CD8-positive, alpha-beta memory T cell (primary cell): Measurements from ENCODE around the gene AGPAT4. TPM values are rescaled to one million over a fixed set of nuclear protein-coding genes. Genes with fewer than 3 reads are reported as not detected.

Experiments
- CTCF ChIA-PET: fragments of 350-600 bp; sonication (Branson Sonifier 250); formaldehyde crosslinking; loops from one replicate; lab custom pipeline; 2021; ENCODE audit warnings: antibody characterized with exemption; lab: Charles Lee
- POLR2A ChIA-PET: fragments of 350-600 bp; sonication (Branson Sonifier 250); formaldehyde crosslinking; loops from one replicate; lab custom pipeline; 2021; ENCODE audit warnings: antibody characterized with exemption; lab: Charles Lee
- DNase-seq, 5 donors: peaks; one replicate each; pipeline versions ENCODE4 v3.0.0 to v3.0.0-alpha.2; 2020 to 2022; ENCODE audit warnings: mixed read lengths in 1 of 5
- H3K27ac ChIP-seq: one replicate; pipeline ENCODE4 v1.7.0; 2013; ENCODE audit warnings: low read depth, mild to moderate bottlenecking, low read length, moderate library complexity
- H3K27me3 ChIP-seq: 2 replicates; pipeline ENCODE4 v1.7.0; 2013; ENCODE audit warnings: low read length, mild to moderate bottlenecking; ENCODE audit not compliant: insufficient read depth, poor library complexity, severe bottlenecking
- H3K36me3 ChIP-seq: 2 replicates; pipeline ENCODE4 v1.7.0; 2013; ENCODE audit warnings: mild to moderate bottlenecking, low read length, moderate library complexity; ENCODE audit not compliant: insufficient read depth
- H3K4me1 ChIP-seq: 2 replicates; pipeline ENCODE4 v1.7.0; 2013; ENCODE audit warnings: mild to moderate bottlenecking, low read length, moderate library complexity; ENCODE audit not compliant: insufficient read depth
- H3K4me3 ChIP-seq: 2 replicates; pipeline ENCODE4 v1.7.0; 2013; ENCODE audit warnings: mild to moderate bottlenecking, low read length
- H3K9me3 ChIP-seq: 2 replicates; pipeline ENCODE4 v1.7.0; 2013; ENCODE audit warnings: mild to moderate bottlenecking, low read length
- H3K27ac Mint-ChIP-seq, 8 donors: one replicate each; pipeline ENCODE4 v1.8.0; 2020 to 2021; ENCODE audit warnings: mixed read lengths in 8 of 8, mild to moderate bottlenecking in 6 of 8, inconsistent platforms in 3 of 8, moderate library complexity in 3 of 8
- H3K27me3 Mint-ChIP-seq, 2 donors: one replicate each; pipeline ENCODE4 v1.8.0; 2020 to 2021; ENCODE audit warnings: mixed read lengths in 2 of 2, mild to moderate bottlenecking in 1 of 2, moderate library complexity in 1 of 2
- H3K36me3 Mint-ChIP-seq, 3 donors: one replicate each; pipeline ENCODE4 v1.8.0; 2020 to 2021; ENCODE audit warnings: mixed read lengths in 3 of 3, inconsistent platforms in 1 of 3, mild to moderate bottlenecking in 1 of 3
- H3K4me1 Mint-ChIP-seq, 3 donors: one replicate each; pipeline ENCODE4 v1.8.0; 2020 to 2021; ENCODE audit warnings: mixed read lengths in 3 of 3, inconsistent platforms in 1 of 3, mild to moderate bottlenecking in 1 of 3
- H3K4me3 Mint-ChIP-seq, 7 donors: one replicate each; pipeline ENCODE4 v1.8.0; 2020 to 2021; ENCODE audit warnings: mixed read lengths in 7 of 7, mild to moderate bottlenecking in 6 of 7, moderate library complexity in 4 of 7, inconsistent platforms in 2 of 7
- H3K9me3 Mint-ChIP-seq, 5 donors: one replicate each; pipeline ENCODE4 v1.8.0; 2020 to 2022; ENCODE audit warnings: mixed read lengths in 5 of 5, mild to moderate bottlenecking in 3 of 5, moderate library complexity in 2 of 5, inconsistent platforms in 1 of 5
- polyA plus RNA-seq: library from polyadenylated mRNA; unstranded; fragments of 300-500 nt; fragmentation: Illumina TruSeq; gene quantifications from one replicate; pipeline ENCODE4 v1.2.3, GENCODE V29; 2021
- total RNA-seq, 2 experiments: library from RNA; stranded (reverse); gene quantifications; one replicate each; pipeline ENCODE4 v1.2.3, GENCODE V29; 2021

The AGPAT4 gene
- total and polyA plus RNA-seq, 3 experiments from 2014 or later: 2.2 to 5.9 (median 2.8) TPM

DNA sequence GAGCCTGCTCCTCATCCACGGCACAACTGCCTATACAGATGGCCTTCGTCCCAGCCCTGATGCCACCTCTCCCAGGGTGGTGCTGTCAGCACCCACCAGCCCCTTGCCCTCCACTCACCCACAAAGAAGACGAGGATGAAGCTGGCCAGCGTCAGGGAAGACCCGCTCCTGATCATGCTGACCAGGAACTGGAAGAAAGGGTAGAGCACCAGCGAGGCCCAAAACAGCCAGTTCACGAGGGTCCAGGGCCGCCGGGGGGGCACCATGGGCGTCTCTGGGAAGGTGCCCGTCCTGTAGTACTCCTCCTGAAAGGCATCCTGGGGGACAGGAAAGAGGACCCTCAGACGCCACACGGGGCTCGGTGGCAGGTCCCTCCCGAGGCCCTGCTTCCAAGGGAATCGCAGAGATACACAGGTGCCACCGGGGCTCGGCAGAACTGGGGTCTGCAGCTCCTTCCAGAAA lies 134.5 kb downstream of the AGPAT4 start:
- Mint-ChIP-seq H3K4me1 (no peaks in the 10 kb centered on the region), H3K27ac (peak overlapping the region in 1 of 8 donors; percentile 73), H3K4me3 (no peak overlapping the region), H3K36me3 (peaks cover 5 to 15% (median 12%) of the 10 kb centered on the region in 3 donors), H3K9me3 (no peaks in the 10 kb centered on the region), H3K27me3 (peaks cover 0 to 2% of the 10 kb centered on the region in 2 donors)
- H3K27ac ChIP-seq: no peak overlapping the region
- H3K9me3 ChIP-seq: no peaks in the 10 kb centered on the region
- POLR2A ChIA-PET: no interaction called here
- H3K4me3 ChIP-seq: no peak overlapping the region
- no peaks in the 10 kb centered on the region for H3K4me1 ChIP-seq
- H3K27me3 ChIP-seq: no peaks in the 10 kb centered on the region
- H3K36me3 ChIP-seq: no peaks in the 10 kb centered on the region
- CTCF ChIA-PET: no interaction called here
- no peak for DNase-seq

DNA sequence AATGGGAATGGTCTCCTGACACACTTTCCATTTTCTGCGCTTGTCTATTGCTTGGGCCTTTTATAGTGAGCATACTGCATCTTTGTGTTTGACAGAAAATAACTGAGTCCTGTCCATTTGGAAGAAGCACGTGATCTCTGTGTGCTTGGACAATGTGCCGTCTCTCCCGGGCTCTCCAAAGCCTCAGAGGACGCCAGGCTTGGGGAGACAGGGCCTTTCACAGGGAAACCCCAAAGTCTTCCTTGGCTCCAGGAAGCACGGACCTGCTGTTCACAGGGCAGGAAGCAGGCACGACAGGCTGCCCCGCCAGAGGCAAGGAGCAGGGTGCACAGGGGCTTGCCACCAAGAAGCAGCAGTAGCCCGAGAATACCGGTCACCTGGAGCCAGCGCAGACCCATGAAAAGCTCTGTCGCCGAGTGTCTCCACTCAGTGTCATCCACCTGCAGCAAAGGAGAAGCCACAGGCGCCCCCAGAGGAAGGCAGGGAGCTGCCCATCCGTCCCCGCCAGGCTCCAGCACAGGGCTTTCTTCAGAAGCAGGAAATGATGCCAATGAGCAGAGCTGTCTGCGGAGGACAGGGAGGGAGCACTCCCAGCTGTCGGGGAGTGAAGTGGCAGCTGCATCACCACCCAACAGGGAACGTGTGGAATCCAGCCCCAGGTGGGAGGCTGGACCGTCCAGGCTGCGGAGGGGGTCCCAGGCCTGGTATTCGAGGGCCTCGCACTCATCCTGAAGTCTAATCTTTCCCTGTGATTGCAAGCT lies 135.1 kb downstream of the AGPAT4 start:
- no peaks in the 10 kb centered on the region for H3K9me3 ChIP-seq
- H3K4me3 ChIP-seq: no peak overlapping the region
- DNase-seq: no peak
- CTCF ChIA-PET: no interaction called here
- Mint-ChIP-seq H3K4me1 (no peaks in the 10 kb centered on the region), H3K27ac (peak overlapping the region in 1 of 8 donors; percentile 73), H3K36me3 (peaks cover 5 to 14% (median 12%) of the 10 kb centered on the region in 3 donors), H3K27me3 (peaks cover 0 to 2% of the 10 kb centered on the region in 2 donors), H3K4me3 (no peak overlapping the region), H3K9me3 (no peaks in the 10 kb centered on the region)
- H3K27ac ChIP-seq: no peak overlapping the region
- no peaks in the 10 kb centered on the region for H3K27me3 ChIP-seq
- POLR2A ChIA-PET: no interaction called here
- no peaks in the 10 kb centered on the region for H3K4me1 ChIP-seq
- H3K36me3 ChIP-seq: no peaks in the 10 kb centered on the region

DNA sequence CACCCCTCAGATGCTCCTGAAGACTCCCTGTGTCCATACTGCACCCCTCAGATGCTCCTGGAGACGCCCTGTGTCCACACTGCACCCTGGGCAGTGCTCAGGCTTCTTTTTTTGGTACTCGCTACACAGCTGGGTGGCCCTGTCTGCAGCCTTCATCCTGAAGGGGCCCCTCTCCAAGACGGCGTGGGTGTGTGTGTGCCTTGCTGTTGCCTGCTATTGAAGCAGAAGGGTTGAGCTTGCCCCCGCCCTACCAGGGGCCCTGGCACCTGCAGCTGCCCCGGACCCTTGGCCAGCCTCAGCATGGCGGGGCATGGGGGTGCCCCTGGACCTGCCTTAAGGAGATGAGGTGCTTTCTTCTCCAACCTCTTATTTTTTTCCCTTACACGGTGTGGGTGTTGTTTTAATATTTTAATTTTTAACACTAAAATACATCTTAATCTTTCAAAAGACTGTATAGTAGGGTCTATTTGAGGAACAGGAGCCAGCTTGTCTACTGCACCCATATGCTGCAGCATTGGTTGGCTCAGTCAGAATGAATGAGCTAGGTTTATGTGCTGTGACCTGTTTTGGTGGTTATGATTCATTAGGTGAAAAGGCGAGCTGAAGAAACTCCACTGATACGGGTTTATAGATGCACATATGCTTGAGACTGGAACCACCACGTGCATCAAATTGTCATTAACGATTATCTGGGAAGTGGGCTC lies 135.9 kb downstream of the AGPAT4 start:
- H3K27me3 ChIP-seq: no peaks in the 10 kb centered on the region
- no peak overlapping the region for H3K4me3 ChIP-seq
- H3K27ac ChIP-seq: no peak overlapping the region
- H3K36me3 Mint-ChIP-seq: peaks cover 5 to 17% (median 12%) of the 10 kb centered on the region in 3 donors
- H3K4me3 Mint-ChIP-seq: no peak overlapping the region
- CTCF ChIA-PET: no interaction called here
- no peak overlapping the region for H3K27ac Mint-ChIP-seq
- no peaks in the 10 kb centered on the region for H3K9me3 Mint-ChIP-seq
- no peak for DNase-seq
- peaks cover 0 to 2% of the 10 kb centered on the region in 2 donors for H3K27me3 Mint-ChIP-seq
- H3K4me1 Mint-ChIP-seq: no peaks in the 10 kb centered on the region
- no peaks in the 10 kb centered on the region for H3K9me3 ChIP-seq
- POLR2A ChIA-PET: no interaction called here
- H3K36me3 ChIP-seq: no peaks in the 10 kb centered on the region
- H3K4me1 ChIP-seq: no peaks in the 10 kb centered on the region

DNA sequence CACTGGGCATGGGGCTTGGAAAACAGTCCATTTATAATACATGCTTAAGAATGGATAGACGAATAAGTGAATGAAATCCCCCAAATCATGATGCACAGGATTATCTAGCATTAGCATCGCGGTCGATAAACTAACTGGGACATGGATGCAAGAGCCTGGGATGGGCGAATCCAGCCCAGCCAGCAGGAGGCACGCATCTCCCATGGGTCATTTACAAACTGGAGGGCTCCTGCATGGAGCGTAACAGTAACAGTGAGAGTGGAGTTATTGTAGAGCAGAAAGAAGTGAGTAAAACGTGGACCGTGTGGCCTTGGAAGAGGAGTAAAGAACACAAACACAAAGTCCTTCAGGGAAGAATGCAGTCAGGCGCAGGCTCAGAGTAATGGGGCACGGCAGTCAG lies 136.5 kb downstream of the AGPAT4 start:
- CTCF ChIA-PET: no interaction called here
- H3K9me3 Mint-ChIP-seq: no peaks in the 10 kb centered on the region

DNA sequence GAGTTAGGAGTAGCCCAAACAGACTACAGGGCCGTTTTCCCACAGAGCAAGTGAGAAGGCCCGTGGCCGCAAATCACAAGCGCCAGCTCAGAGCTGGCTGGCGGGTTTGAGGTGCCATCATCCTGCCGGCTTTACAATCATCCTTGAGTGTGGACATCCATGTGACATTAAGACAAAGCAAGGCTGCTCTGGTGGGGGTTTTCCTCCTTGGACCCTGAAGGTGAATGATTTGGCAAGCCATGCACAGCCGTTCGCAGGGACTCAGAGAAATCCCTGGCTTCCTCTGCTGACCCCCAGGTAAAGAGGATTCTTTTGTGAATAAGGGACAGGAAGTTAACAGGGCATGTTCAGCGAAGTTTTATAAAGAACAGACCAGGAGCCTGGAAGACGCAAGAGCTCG lies 137.2 kb downstream of the AGPAT4 start:
- Mint-ChIP-seq H3K9me3 (no peaks in the 10 kb centered on the region), H3K27ac (peak overlapping the region in 2 of 8 donors; percentile 85 to 91), H3K27me3 (peaks cover 0 to 2% of the 10 kb centered on the region in 2 donors), H3K4me1 (no peaks in the 10 kb centered on the region), H3K36me3 (peaks cover 0 to 18% (median 7%) of the 10 kb centered on the region in 3 donors), H3K4me3 (no peak overlapping the region)
- no peaks in the 10 kb centered on the region for H3K36me3 ChIP-seq
- H3K27ac ChIP-seq: no peak overlapping the region
- no peaks in the 10 kb centered on the region for H3K4me1 ChIP-seq
- no peak for DNase-seq
- H3K4me3 ChIP-seq: no peak overlapping the region
- H3K9me3 ChIP-seq: no peaks in the 10 kb centered on the region
- ChIA-PET CTCF (no interaction called here), POLR2A (no interaction called here)
- H3K27me3 ChIP-seq: no peaks in the 10 kb centered on the region

More for the DNA sequence above, 136.5 kb downstream of the AGPAT4 start:
- H3K27ac ChIP-seq: no peak overlapping the region
- H3K4me3 Mint-ChIP-seq: no peak overlapping the region
- DNase-seq: no peak
- H3K4me1 Mint-ChIP-seq: no peaks in the 10 kb centered on the region
- H3K27ac Mint-ChIP-seq: no peak overlapping the region
- peaks cover 0 to 2% of the 10 kb centered on the region in 2 donors for H3K27me3 Mint-ChIP-seq
- H3K4me1 ChIP-seq: no peaks in the 10 kb centered on the region
- H3K27me3 ChIP-seq: no peaks in the 10 kb centered on the region
- no peak overlapping the region for H3K4me3 ChIP-seq
- POLR2A ChIA-PET: no interaction called here
- no peaks in the 10 kb centered on the region for H3K36me3 ChIP-seq
- H3K9me3 ChIP-seq: no peaks in the 10 kb centered on the region
- H3K36me3 Mint-ChIP-seq: peaks cover 3 to 17% (median 11%) of the 10 kb centered on the region in 3 donors

DNA sequence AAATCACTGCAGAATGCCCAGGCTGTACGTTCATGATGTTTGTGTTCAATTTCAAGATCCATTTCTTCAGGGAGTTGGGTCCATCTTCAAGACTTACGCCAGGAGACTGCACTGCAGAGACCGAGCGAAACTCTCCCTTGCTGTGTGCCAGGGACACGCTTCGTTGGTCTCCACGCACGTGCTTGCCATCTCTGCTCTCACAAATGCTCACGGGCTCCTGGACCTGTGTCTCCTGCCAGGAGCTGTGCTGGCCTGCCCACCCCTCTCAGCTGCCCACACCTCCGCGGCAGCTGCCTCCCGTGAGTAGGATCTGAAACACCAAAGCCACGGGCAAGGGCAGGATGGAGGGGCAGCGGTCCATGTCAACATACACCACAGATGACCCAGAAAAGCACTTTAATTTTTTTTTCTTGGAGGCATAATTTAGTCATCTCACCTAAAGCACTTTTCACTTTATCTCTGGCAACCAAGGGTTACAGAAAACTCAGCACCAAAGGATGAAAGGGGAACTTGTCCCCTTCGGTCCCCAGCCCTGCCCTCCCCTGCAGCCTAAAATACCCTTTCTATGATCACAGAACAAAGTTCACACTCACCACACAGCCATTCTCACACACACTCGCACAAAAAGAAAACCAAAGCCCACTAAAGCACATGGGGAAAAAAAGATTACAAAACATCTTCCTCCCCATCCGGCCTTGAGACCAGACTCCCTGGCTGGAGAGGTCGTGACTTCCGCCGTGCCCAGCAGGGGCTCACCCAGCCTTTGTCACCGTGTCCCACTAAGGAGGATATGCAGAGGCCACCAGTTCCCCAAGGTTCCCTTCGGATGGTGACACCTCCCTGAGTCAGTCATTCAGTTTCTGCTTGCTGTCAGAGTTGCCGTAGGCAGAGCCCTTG lies 137.9 kb downstream of the AGPAT4 start:
- ChIA-PET CTCF (no interaction called here), POLR2A (no interaction called here)
- Mint-ChIP-seq H3K27ac (peak overlapping the region in 4 of 8 donors; percentile 1 to 91 (median 60)), H3K9me3 (no peaks in the 10 kb centered on the region), H3K36me3 (peaks cover 0 to 20% (median 7%) of the 10 kb centered on the region in 3 donors), H3K4me1 (no peaks in the 10 kb centered on the region), H3K27me3 (peaks cover 0 to 2% of the 10 kb centered on the region in 2 donors), H3K4me3 (no peak overlapping the region)
- no peak overlapping the region for H3K4me3 ChIP-seq
- no peak for DNase-seq
- H3K36me3 ChIP-seq: no peaks in the 10 kb centered on the region
- no peak overlapping the region for H3K27ac ChIP-seq
- H3K27me3 ChIP-seq: no peaks in the 10 kb centered on the region
- H3K4me1 ChIP-seq: no peaks in the 10 kb centered on the region
- no peaks in the 10 kb centered on the region for H3K9me3 ChIP-seq

DNA sequence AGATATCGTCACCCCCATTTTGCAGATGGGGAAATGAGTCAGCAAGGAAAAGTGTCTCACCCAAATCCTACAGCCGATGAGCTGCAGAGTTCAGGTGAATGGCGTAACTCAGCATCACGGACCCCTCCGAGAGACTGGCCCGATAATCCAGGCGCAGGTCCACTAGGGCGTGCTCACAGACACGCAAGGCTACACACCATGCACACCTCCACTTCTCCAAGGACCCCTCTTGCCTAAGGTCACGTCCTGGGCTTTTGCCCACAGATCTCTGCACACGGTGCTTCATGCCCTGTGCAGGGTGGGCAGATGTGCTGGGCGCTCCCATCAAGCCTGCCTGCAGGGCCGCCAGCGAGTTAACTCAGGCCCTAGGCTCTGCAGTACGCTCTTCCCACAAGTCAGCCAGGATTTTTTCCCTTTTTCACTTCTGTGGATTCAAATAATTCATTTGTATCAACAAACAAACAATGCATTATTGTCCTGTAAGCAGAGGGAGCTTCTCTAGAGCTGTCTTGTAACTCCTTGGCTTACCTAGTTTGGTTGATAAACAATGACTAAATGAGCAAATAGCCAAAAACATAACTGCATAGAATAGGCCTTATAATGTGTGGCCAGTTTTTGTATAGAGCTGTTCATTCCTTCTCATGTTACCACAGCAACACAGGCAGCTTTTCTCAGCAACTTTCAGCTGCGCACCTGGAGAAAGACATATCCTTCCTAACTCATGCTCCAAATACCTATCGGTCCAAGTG lies 139.1 kb downstream of the AGPAT4 start:
- Mint-ChIP-seq H3K4me1 (no peaks in the 10 kb centered on the region), H3K27ac (peak overlapping the region in 2 of 8 donors; percentile 21 to 40), H3K36me3 (peaks cover 0 to 27% (median 12%) of the 10 kb centered on the region in 3 donors), H3K4me3 (no peak overlapping the region), H3K27me3 (peaks cover 0 to 2% of the 10 kb centered on the region in 2 donors), H3K9me3 (no peaks in the 10 kb centered on the region)
- ChIA-PET CTCF (no interaction called here), POLR2A (no interaction called here)
- DNase-seq: no peak
- no peaks in the 10 kb centered on the region for H3K27me3 ChIP-seq
- H3K4me3 ChIP-seq: no peak overlapping the region
- H3K27ac ChIP-seq: no peak overlapping the region
- H3K9me3 ChIP-seq: no peaks in the 10 kb centered on the region
- H3K36me3 ChIP-seq: no peaks in the 10 kb centered on the region
- no peaks in the 10 kb centered on the region for H3K4me1 ChIP-seq
